ENCODE results near the gene CORIN. TPM values are rescaled to one million over a fixed set of nuclear protein-coding genes. Genes with fewer than 3 reads are reported as not detected.

Gene CORIN
- total and polyA plus RNA-seq, 10 of the 15 experiments (the other 5 are each of a cell fraction or from before 2014, with no cell fraction given), result 0.02 to 0.45 (median 0.09) TPM; not detected in 3

DNA sequence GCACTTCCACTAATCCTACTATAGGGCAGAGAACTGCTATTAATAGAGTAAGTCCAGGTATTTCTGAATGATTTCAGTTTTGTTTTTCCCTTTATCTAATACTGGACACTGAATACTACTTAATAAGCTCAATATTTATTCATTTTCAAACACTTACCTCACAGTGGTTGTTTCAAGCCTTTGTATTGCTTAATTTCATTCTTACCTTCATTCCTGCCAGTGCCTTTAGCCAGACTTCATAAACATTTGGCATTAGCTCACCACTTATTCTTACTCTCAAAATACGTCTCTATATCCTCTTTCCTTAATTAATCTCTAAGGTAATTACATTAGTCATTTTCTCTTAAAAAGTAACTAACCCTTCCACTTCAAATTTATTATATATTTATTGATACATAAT is 18.8 kb upstream of the CORIN start:
- Histone ChIP-seq H3K27ac (ENCODE audit: control insufficient read depth, insufficient read depth) (no peak overlapping the region), H2AFZ (ENCODE audit: control insufficient read depth, low read depth, low read length) (no peak overlapping the region), H3K27me3 (replicated peaks in 1 of 2; ENCODE audit: control insufficient read depth in 2 of 2, insufficient read depth in 2 of 2, low read length in 1 of 2) (no peaks in the 10 kb centered on the region), H3K79me2 (ENCODE audit: control insufficient read depth, insufficient read depth, low read length) (no peaks in the 10 kb centered on the region), H3K4me3 (no peak overlapping the region), H3K36me3 (ENCODE audit: control insufficient read depth in 2 of 2, insufficient read depth in 2 of 2, low read length in 1 of 2) (peaks cover 0 to 9% of the 10 kb centered on the region in 2 experiments; a peak in 2 of 4 replicates), H4K20me1 (ENCODE audit: control insufficient read depth, insufficient read depth) (no peaks in the 10 kb centered on the region), H3K9ac (ENCODE audit: control insufficient read depth, insufficient read depth, low read length) (no peak overlapping the region), H3K4me2 (ENCODE audit: control insufficient read depth, insufficient read depth) (no peak overlapping the region), H3K9me3 (replicated peaks; ENCODE audit: control insufficient read depth, insufficient read depth, low read length) (no peaks in the 10 kb centered on the region), H3K4me1 (ENCODE audit: control insufficient read depth, insufficient read depth, low read length) (no peaks in the 10 kb centered on the region)
- no peak for ATAC-seq
- FAIRE-seq, result no peak
- ChIA-PET RAD21 (ENCODE audit: unreplicated experiment) (interaction anchor here (1.2 kb wide), 1 partner anchor 16 kb away, joined by 3 read pairs; no protein-coding TSS in a partner anchor), SMC1A (ENCODE audit: uncharacterized antibody, unreplicated experiment) (interaction anchor here (0.6 to 1.6 kb wide), 2 partner anchors 17 to 369 kb away, joined by 3 to 6 read pairs; no protein-coding TSS in a partner anchor), CTCF (interaction anchor here (1.3 kb wide), 1 partner anchor 17 kb away, joined by 5 read pairs; no protein-coding TSS in a partner anchor), POLR2A (no interaction called here)
- BruUV-seq (replicated peaks), result no TSS peak
- DNase-seq (ENCODE audit: low read depth, low spot score), result no peak
- in situ Hi-C loops (cut with MboI), result no loop called here
- WGBS (ENCODE audit: insufficient coverage, insufficient replicate concordance, low lambda C conversion rate, missing lambda C conversion rate), result 92% methylated on average over 1 of the region's 1 CpG
- intact Hi-C loops (cut with micrococcal nuclease; ENCODE audit: unreplicated experiment), result no loop called here
- TF ChIP-seq POLR2A (IDR thresholded peaks at IDR 0.05; ENCODE audit: low read depth, low read length), result no peak
- TF ChIP-seq MTA3 (IDR thresholded peaks at IDR 0.05; ENCODE audit: borderline replicate concordance, low read length), result no peak
- TF ChIP-seq RFX5 (IDR thresholded peaks at IDR 0.05; ENCODE audit: low read depth, low read length), result no peak
- no peak for TF ChIP-seq WRNIP1 (IDR thresholded peaks at IDR 0.05; ENCODE audit: borderline replicate concordance, low read depth, low read length)
- TF ChIP-seq, protein P1, sequence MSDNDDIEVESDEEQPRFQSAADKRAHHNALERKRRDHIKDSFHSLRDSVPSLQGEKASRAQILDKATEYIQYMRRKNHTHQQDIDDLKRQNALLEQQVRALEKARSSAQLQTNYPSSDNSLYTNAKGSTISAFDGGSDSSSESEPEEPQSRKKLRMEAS (IDR thresholded peaks at IDR 0.05; ENCODE audit: low read depth, low read length), result no peak
- no peak for TF ChIP-seq EZH2 (IDR thresholded peaks at IDR 0.05; ENCODE audit: borderline replicate concordance, control insufficient read depth, low read depth, low read length)

- intact Hi-C loops (cut with micrococcal nuclease; ENCODE audit: unreplicated experiment) (no loop called here), in situ Hi-C loops (cut with MboI) (no loop called here)
- no peak overlapping the region for H3K9ac ChIP-seq (ENCODE audit: control insufficient read depth, insufficient read depth, low read length)
- WGBS (ENCODE audit: insufficient coverage, insufficient replicate concordance, low lambda C conversion rate, missing lambda C conversion rate), result 97% methylated on average over 2 of the region's 2 CpGs
- no TSS peak for BruUV-seq (replicated peaks)
- H3K4me3 ChIP-seq, result no peak overlapping the region
- peaks cover 0 to 9% of the 10 kb centered on the region in 2 experiments; a peak in 2 of 4 replicates for H3K36me3 ChIP-seq (ENCODE audit: control insufficient read depth in 2 of 2, insufficient read depth in 2 of 2, low read length in 1 of 2)
- ChIA-PET CTCF (interaction anchor here (0.6 to 1.1 kb wide), 2 partner anchors 19 to 70 kb away, joined by 3 to 6 read pairs; no protein-coding TSS in a partner anchor), RAD21 (ENCODE audit: unreplicated experiment) (no interaction called here), POLR2A (no interaction called here), SMC1A (ENCODE audit: uncharacterized antibody, unreplicated experiment) (interaction anchor here (0.5 kb wide), 1 partner anchor 1212 kb away, joined by 3 read pairs; no protein-coding TSS in a partner anchor)
- H4K20me1 ChIP-seq (ENCODE audit: control insufficient read depth, insufficient read depth), result no peaks in the 10 kb centered on the region
- H3K4me2 ChIP-seq (ENCODE audit: control insufficient read depth, insufficient read depth), result no peak overlapping the region
- no peaks in the 10 kb centered on the region for H3K79me2 ChIP-seq (ENCODE audit: control insufficient read depth, insufficient read depth, low read length)
- DNase-seq (ENCODE audit: low read depth, low spot score), result no peak
- H2AFZ ChIP-seq (ENCODE audit: control insufficient read depth, low read depth, low read length), result no peak overlapping the region
- H3K27me3 ChIP-seq (replicated peaks in 1 of 2; ENCODE audit: control insufficient read depth in 2 of 2, insufficient read depth in 2 of 2, low read length in 1 of 2), result no peaks in the 10 kb centered on the region
- H3K27ac ChIP-seq (ENCODE audit: control insufficient read depth, insufficient read depth), result no peak overlapping the region
- no peaks in the 10 kb centered on the region for H3K4me1 ChIP-seq (ENCODE audit: control insufficient read depth, insufficient read depth, low read length)
- H3K9me3 ChIP-seq (replicated peaks; ENCODE audit: control insufficient read depth, insufficient read depth, low read length), result no peaks in the 10 kb centered on the region
- no peak for FAIRE-seq
- no peak for ATAC-seq
- TF ChIP-seq PRDM15 (CRISPR knock-in tag; IDR thresholded peaks at IDR 0.05) (no peak), IRF4 (IDR thresholded peaks at IDR 0.05; ENCODE audit: low read depth, low read length) (no peak), E4F1 (IDR thresholded peaks at IDR 0.05; ENCODE audit: borderline replicate concordance, partially characterized antibody) (no peak)
Observed at GRCh38 chr4:47855350-47855749, 17.5 kb upstream of the CORIN start.

All from GM12878 (cell line).